ENCODE measurements around the gene DMGDH.

DMGDH gene

GRCh38 chr5:78971998-78972397 is 97.5 kb downstream of the DMGDH start:
- no peak for DNase-seq

- DNase-seq = no peak
These were observed 100.7 kb downstream of the DMGDH start for GRCh38 chr5:78968781-78969180.

DNA sequence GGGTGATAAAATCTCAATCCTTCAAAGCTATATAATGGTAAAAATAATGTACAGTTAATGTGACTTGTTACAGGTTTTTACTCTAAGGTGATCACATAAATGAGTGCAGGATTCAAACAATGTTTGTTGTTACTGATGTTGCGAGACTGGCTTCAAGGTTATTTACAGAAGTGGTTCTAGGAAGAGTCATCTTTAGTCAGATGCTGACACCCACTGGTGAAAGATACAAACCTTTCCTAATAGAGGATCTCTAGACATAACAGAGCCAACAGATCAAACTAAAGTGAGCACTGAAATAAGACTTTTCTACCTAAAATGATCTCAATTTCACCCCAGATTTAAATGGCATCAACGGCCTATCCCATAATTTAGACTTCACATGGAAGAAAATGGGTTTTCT is 104.6 kb downstream of the DMGDH start:
- no peak for DNase-seq

GRCh38 chr5:78961743-78962142 is 107.7 kb downstream of the DMGDH start:
- no peak for DNase-seq

DNA sequence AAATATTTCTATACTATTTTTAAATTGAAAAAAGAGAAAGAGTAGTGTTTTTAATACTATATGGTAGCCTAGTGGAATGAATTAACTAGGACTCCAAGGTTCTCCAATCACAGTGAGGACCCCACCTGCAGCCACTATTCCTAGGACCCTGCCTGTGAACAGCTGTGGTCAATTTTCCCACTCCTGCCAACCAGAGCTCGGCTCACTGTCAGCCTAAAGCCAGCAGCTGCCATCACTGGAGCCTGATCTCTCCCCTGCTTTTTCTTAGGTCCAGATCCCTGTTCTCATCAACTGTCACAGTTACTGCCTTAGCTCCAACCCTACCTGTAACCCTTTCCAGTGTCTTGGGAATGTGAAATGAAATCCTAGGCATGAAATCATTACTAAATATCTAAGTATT is 109.7 kb downstream of the DMGDH start:
- no peak for DNase-seq

DNA sequence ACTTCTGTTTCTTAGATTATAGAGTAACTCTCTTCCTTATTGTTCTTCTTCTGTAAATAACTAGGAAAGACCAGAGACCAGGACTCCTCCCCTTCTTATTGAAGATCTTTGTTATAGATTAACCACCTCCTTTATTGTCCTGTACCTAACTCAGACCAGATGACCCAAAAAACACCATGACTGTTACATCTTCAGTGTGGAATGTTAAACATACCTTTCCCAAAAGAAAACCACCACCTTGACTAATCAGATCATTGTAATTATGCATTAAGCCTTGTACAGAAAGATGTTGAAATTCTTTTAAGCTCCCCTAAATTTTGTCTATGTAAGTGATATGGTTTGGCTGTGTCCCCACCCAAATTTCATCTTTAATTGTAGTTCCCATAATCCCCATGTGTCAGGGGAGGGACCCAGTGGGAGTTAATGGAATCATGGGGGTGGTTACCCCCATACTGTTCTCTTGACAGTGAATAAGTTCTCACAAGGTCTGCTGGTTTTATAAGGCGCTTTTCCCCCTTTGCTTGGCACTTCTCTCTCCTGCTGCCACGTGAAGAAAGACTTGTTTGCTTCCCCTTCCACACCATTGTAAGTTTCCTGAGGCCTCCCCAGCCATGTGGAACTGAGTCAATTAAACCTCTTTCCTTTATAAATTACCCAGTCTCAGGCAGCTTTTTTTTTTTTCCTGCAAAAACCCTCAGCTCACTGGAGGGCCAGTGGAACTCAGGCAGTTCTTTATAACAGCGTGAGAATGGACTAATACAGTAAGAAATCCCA is 110.6 kb downstream of the DMGDH start:
- DNase-seq = no peak

GRCh38 chr5:78956901-78957300 is 112.6 kb downstream of the DMGDH start:
- no peak for DNase-seq

GRCh38 chr5:78953092-78953800 is 116.2 kb downstream of the DMGDH start:
- no peak for DNase-seq

All from activated gamma-delta T cell treated with Interleukin-2 at 50 U/mL for 16 hours (primary cell).